ENCODE data around the gene NDUFS2. TPM values are rescaled to one million over a fixed set of nuclear protein-coding genes. Genes with fewer than 3 reads are reported as not detected.

NDUFS2 gene
- total and polyA plus RNA-seq, 2 of the 8 experiments (the other 6 are each of a cell fraction or from before 2014, with no cell fraction given), result 95.1 to 113 TPM

DNA sequence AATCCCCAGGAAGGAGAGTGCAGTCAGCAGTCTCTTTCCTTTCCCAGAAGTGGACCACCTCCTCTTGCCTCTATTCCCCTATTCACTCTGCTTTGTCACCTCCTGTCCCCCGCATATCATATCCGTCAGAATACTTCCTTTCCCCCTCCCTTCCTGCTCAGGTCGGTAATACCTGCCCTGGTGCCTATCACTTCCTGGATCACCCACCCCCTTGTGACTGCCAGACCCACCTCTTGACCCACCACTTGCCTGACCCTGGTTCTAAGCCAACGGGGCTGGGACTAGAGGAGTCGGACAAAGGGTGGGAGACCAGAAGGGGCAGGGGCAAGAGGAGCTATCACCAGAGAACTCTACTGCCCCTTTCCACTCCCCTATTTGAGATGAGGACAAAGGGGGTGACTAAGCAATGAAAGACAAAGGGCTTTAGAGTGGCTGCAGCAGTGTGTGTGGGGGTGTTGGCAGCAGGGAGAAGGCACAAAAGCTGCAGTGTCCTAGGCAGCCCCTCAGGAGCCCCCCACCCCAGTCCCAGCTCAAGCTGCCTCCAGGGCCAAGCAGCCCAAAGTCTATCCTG lies 1.7 kb upstream of the NDUFS2 start (continued):
- TF ChIP-seq JUND (IDR thresholded peaks at IDR 0.05; ENCODE audit: low read length) (peak; percentile 52; the same call in 1 of the 2 replicates), CBX8 (IDR thresholded peaks at IDR 0.05; ENCODE audit: borderline replicate concordance, low read depth, low read length) (no peak), TEAD4 (IDR thresholded peaks at IDR 0.05; ENCODE audit: low read depth, low read length) (no peak), TCF12 (IDR thresholded peaks at IDR 0.05; ENCODE audit: low read depth, low read length) (no peak), SRF (IDR thresholded peaks at IDR 0.05; ENCODE audit: low read depth, low read length) (no peak), SIRT6 (IDR thresholded peaks at IDR 0.05; ENCODE audit: low read length) (no peak), KDM4A (IDR thresholded peaks at IDR 0.05; ENCODE audit: low read depth, low read length, severe bottlenecking) (no peak), FOSL1 (IDR thresholded peaks at IDR 0.05; ENCODE audit: insufficient read depth, low read depth, low read length) (no peak), CTBP2 (IDR thresholded peaks at IDR 0.05; ENCODE audit: borderline replicate concordance, insufficient read depth, insufficient read length, low read length) (no peak), TBP (IDR thresholded peaks at IDR 0.05; ENCODE audit: low read depth, low read length) (0 out of 2 replicates have a peak, but pooled peaks have one; percentile 13), RXRA (IDR thresholded peaks at IDR 0.05; ENCODE audit: insufficient read depth, low read depth, low read length) (no peak), SP1 (IDR thresholded peaks at IDR 0.05; ENCODE audit: low read depth, low read length) (peak; percentile 49; the same call in 1 of the 2 replicates), POU5F1 (IDR thresholded peaks at IDR 0.05; ENCODE audit: low read depth, low read length) (no peak), BACH1 (IDR thresholded peaks at IDR 0.05; ENCODE audit: low read length) (no peak), BCL11A (IDR thresholded peaks at IDR 0.05; ENCODE audit: low read depth in 2 of 2, low read length in 2 of 2) (no peak), NRF1 (IDR thresholded peaks at IDR 0.05; ENCODE audit: low read depth, low read length) (no peak), CHD1 (IDR thresholded peaks at IDR 0.05; ENCODE audit: low read depth, low read length) (no peak), CEBPB (IDR thresholded peaks at IDR 0.05; ENCODE audit: low read depth, low read length) (no peak), YY1 (IDR thresholded peaks at IDR 0.05; ENCODE audit: low read depth, low read length) (no peak)
- TF ChIP-seq, protein P1, sequence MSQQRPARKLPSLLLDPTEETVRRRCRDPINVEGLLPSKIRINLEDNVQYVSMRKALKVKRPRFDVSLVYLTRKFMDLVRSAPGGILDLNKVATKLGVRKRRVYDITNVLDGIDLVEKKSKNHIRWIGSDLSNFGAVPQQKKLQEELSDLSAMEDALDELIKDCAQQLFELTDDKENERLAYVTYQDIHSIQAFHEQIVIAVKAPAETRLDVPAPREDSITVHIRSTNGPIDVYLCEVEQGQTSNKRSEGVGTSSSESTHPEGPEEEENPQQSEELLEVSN (IDR thresholded peaks at IDR 0.05), result no peak
- TF ChIP-seq, protein P2, sequence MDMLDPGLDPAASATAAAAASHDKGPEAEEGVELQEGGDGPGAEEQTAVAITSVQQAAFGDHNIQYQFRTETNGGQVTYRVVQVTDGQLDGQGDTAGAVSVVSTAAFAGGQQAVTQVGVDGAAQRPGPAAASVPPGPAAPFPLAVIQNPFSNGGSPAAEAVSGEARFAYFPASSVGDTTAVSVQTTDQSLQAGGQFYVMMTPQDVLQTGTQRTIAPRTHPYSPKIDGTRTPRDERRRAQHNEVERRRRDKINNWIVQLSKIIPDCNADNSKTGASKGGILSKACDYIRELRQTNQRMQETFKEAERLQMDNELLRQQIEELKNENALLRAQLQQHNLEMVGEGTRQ (IDR thresholded peaks at IDR 0.05; ENCODE audit: low read length), result no peak

Measured in H1 (cell line).